Retinal pigment epithelial cell (primary cell): ENCODE data around the gene OVCA2.

ENCODE experiments used
- DNase-seq: peaks from one replicate; pipeline ENCODE4 v3.0.0-alpha.2; 2010; ENCODE audit warnings: low read depth
- H3K4me3 ChIP-seq: 2 replicates; pipeline ENCODE4 v1.5.1; 2011; ENCODE audit warnings: mild to moderate bottlenecking, low read length, control low read depth, moderate library complexity
- TF ChIP-seq, protein P1 (sequence below): conservative IDR thresholded peaks from 2 replicates; pipeline ENCODE4 v1.5.1; 2011; ENCODE audit warnings: low read depth, low read length, control low read depth, inconsistent platforms

OVCA2 gene

DNA sequence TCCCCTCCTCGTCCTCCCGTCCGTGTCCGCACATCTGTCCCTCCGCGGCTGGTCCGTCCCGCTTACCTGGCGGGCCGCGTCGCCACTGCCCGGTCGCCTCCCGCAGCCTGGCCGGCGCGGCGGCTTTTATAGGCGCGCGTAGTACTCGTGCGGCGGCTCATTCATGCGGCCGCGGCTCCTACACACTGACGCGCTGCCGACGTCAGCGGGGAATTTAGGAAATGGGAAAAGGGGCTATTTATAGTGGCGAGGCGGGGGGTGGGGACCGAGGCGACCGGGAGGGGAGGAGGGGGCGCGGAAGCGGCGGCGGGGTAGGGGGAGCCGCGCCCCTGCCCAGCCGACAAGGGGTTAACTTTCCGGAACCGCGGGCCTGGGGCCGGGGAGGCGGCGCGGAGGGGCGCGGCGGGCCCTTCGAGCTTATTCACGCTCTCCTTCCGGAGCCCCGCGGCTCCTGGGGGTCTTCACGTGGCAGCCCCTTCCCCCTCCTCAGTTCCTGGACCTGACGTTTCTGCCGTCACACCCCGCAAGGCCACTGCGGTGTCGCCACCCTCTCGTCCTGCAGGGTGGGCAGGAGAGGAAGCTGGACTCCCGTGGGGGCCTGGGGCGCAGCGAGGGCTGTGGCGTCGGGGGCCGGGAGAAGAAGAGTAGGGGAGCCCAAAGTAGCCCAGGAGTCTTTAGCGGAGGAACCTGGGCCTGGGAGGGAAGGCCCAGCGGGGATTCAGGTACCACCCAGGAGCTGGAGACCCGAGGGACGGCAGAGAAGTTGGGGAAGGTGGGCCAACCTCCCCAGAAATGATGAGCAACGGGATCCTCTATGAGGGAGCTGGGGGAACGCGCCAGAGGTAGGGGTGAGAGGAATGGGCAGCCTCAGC, 9.5 kb downstream of the OVCA2 start:
- DNase-seq: no peak
- TF ChIP-seq, protein P1, sequence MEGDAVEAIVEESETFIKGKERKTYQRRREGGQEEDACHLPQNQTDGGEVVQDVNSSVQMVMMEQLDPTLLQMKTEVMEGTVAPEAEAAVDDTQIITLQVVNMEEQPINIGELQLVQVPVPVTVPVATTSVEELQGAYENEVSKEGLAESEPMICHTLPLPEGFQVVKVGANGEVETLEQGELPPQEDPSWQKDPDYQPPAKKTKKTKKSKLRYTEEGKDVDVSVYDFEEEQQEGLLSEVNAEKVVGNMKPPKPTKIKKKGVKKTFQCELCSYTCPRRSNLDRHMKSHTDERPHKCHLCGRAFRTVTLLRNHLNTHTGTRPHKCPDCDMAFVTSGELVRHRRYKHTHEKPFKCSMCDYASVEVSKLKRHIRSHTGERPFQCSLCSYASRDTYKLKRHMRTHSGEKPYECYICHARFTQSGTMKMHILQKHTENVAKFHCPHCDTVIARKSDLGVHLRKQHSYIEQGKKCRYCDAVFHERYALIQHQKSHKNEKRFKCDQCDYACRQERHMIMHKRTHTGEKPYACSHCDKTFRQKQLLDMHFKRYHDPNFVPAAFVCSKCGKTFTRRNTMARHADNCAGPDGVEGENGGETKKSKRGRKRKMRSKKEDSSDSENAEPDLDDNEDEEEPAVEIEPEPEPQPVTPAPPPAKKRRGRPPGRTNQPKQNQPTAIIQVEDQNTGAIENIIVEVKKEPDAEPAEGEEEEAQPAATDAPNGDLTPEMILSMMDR: no peak
- H3K4me3 ChIP-seq: no peak overlapping the region

DNA sequence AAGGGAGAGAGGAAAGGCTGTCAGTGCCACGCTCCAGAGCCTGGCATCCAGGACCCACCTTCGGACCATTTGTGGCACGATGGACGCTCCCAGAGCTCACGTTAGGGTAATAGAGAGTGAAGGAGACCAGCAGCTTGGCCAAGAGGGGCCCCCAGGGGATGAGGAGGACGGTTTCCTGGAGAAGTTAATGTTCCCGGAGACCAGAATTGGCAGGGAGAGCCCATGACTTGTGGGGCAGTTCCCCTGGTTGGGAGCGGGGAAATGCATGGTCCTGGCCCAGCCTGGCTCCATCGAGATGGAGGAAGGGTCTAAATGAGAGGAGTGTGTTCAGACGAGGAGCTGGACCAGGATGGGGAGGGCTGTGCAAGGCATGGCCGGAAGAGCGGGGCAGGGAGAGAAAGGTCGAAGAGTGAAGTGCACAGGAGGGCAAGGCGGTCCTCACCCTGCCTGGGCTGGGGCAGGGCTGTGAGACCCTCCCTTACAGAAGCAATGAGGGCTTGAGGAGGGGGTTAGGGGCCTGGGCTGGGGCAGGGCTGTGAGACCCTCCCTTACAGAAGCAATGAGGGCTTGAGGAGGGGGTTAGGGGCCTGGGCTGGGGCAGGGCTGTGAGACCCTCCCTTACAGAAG, 10.2 kb downstream of the OVCA2 start:
- no peak for DNase-seq
- no peak overlapping the region for H3K4me3 ChIP-seq

DNA sequence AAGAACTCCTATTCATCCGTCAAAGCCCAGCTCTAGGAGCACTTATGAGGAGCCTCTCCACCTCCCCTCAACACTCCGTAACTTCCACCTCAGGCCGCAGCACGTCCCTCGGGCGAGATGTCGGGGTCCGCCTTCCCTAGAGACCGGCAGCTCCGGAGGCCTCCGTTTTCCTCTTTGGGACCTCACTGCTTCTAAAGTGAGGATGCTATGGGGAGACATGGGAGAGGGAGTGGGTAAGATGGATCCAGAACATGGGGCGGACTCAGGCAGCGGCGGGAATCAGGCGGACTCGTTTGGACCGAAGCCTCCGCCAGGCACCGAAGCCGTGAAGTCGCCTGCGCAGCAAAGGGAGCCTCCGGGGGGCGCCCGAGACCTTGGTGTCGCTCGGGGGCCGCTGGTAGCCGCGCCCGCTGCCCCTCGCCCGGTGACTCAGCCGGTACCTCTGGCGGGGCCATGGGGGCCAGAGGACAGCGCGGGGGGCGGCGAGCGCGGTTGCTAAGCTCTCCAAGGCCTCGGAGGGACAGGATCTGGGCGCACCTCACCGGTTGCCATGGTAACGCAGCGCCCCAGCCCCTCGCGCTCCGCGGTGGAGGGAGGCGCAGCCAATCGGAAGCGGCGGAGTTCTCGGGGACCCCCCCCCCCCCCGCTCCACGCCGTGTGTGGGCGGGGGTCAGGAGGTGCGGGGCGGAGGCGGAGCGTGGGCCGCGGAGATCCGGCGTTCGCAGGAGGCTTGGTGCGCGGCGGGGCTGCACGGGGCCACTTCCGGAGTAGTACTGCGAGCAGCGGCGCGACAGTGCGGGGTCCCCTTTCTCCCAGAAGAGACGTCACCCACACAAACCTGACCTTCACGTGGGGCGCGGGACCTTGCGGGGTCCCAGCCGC, 11.8 kb downstream of the OVCA2 start:
- H3K4me3 ChIP-seq: peak overlapping the region; percentile 43
- DNase-seq: no peak
- TF ChIP-seq, protein P1: peak; percentile 56

More for the DNA sequence above, 10.2 kb downstream of the OVCA2 start:
- TF ChIP-seq, protein P1: no peak

DNA sequence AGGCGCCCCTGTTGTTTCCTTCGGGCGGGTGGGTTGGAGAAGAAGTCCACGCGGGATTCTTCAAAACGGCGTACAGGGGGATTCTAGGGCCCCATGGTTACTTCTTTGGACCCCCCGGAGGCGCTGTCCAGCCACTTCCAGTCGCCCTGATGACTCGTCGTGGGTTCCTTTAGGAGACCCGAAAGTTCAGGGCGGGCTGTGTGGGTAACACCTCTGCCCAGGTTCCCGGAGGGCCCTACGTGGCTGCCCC, 12.4 kb downstream of the OVCA2 start:
- no peak for DNase-seq
- TF ChIP-seq, protein P1: no peak

DNA sequence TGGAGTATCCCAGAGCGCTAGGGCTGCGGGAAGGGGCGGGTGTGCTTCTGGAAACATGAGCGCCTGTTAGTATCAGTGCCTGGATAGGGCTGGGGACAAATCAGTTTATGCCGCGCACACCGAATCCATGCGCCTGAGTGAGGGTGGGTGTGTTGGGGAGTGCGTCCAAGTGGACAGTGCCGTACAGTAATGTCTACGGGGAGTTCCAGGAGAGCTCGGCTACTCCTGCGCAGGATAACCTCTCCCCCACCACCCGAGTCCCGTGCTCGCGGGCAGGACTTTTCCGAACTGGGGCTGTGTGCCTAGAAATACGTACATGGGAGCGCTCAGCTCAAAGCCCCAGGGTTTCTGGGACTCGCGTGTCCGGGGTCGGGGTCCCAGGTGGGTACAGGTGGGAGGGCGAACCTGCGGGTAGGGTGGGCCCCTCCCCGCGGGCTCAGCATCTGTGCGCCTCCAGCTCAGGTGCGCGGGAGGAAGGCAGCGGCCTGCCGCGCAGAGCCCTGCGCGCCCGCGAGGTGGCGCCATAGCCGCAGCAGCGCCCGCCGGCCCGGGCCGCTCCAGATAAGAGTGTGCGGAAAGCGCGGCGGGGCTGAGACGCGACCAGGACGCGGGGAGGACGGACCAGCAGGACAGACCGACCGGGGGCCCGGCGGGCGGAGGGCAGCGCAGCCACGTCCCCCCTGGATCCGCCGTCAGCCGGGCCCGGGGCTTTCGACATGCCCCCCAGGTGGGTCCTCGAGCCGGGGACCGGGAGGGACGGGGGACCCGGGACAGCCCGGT, 12.9 kb downstream of the OVCA2 start, which contains the start of gene HIC1:
Gene HIC1, plus strand, starts transcription at position 592 of the 780 bp plus-strand sequence. CDS start 1,588 bp downstream, outside the sequence.
- no peak for DNase-seq
- TF ChIP-seq, protein P1: peak; percentile 69

More for the DNA sequence above, 12.4 kb downstream of the OVCA2 start:
- H3K4me3 ChIP-seq: peak overlapping the region; percentile 43

More for the DNA sequence above, 12.9 kb downstream of the OVCA2 start, which contains the start of gene HIC1:
- H3K4me3 ChIP-seq: peak within 1 kb of the TSS; percentile 44
